A673 (cell line): ENCODE results near the gene TMEM221. TPM values are rescaled to one million over a fixed set of nuclear protein-coding genes. Genes with fewer than 3 reads are reported as not detected.

Source experiments
- BruUV-seq: library from RNA; stranded (reverse); fragments of 400-500 nt; replicated peaks from 2 replicates; lab custom pipeline; 2021; lab: Mats Ljungman, UMichigan
- CTCF ChIA-PET: fragments of 300-600 bp; sonication (Branson Sonifier 250); formaldehyde crosslinking; loops from one replicate; lab custom pipeline; 2022; ENCODE audit warnings: antibody characterized with exemption; lab: Charles Lee
- POLR2A ChIA-PET: fragments of 300-600 bp; sonication (Branson Sonifier 250); formaldehyde crosslinking; loops from one replicate; lab custom pipeline; 2022; ENCODE audit warnings: antibody characterized with exemption; ENCODE audit not compliant: low non-redundant PET; lab: Charles Lee
- DNase-seq: peaks from one replicate; pipeline ENCODE4 v3.0.0-alpha.2; 2015; ENCODE audit warnings: low spot score
- H3K27ac ChIP-seq: fragments of 200-600 bp; sonication (generic); 2 replicates; pipeline ENCODE4 v1.5.1; 2016; ENCODE audit warnings: mixed run types, low read depth, mild to moderate bottlenecking, mixed read lengths, antibody characterized with exemption, low read length; ENCODE audit not compliant: poor library complexity, severe bottlenecking
- H3K27me3 ChIP-seq: fragments of 200-600 bp; sonication (generic); replicated peaks from 2 replicates; pipeline ENCODE4 v1.6.1; 2017; ENCODE audit warnings: mixed run types, low read depth, mild to moderate bottlenecking, mixed read lengths, antibody characterized with exemption, low read length; ENCODE audit not compliant: insufficient read depth, poor library complexity
- H3K36me3 ChIP-seq: fragments of 200-600 bp; sonication (generic); 2 replicates; pipeline ENCODE4 v1.6.1; 2016; ENCODE audit warnings: mixed run types, mild to moderate bottlenecking, mixed read lengths, antibody characterized with exemption, low read length; ENCODE audit not compliant: insufficient read depth, poor library complexity, severe bottlenecking
- H3K4me1 ChIP-seq: fragments of 200-600 bp; sonication (generic); 2 replicates; pipeline ENCODE4 v1.6.1; 2017; ENCODE audit warnings: mixed run types, mild to moderate bottlenecking, mixed read lengths, antibody characterized with exemption, low read length; ENCODE audit not compliant: insufficient read depth, poor library complexity, severe bottlenecking
- H3K4me3 ChIP-seq: fragments of 200-600 bp; sonication (generic); 2 replicates; pipeline ENCODE4 v1.5.1; 2016; ENCODE audit warnings: low read depth, mixed run types, mild to moderate bottlenecking, mixed read lengths, low read length; ENCODE audit not compliant: poor library complexity, severe bottlenecking
- H3K9me3 ChIP-seq: fragments of 200-600 bp; sonication (generic); 2 replicates; pipeline ENCODE4 v1.6.1; 2016; ENCODE audit warnings: mixed run types, low read depth, mild to moderate bottlenecking, mixed read lengths, antibody characterized with exemption, low read length; ENCODE audit not compliant: poor library complexity, severe bottlenecking
- EZH2 ChIP-seq: fragments of 200-600 bp; sonication (generic); IDR thresholded peaks from 2 replicates; pipeline ENCODE4 v1.6.1; 2017; ENCODE audit warnings: borderline replicate concordance, low read depth, mild to moderate bottlenecking, mixed read lengths, antibody characterized with exemption, low read length; ENCODE audit not compliant: poor library complexity, severe bottlenecking
- intact Hi-C: fragments of 100-400 bp; cut with micrococcal nuclease; formaldehyde crosslinking; loops from one replicate; pipeline ENCODE4 v1.10.0; 2022; ENCODE audit not compliant: unreplicated experiment
- total RNA-seq: library from RNA; stranded (reverse); gene quantifications from 2 replicates; pipeline ENCODE4 v1.2.3, GENCODE V29; 2021
- TF ChIP-seq, protein P1 (sequence below): fragments of 300-800, 200-600 bp; sonication (generic); conservative IDR thresholded peaks from 2 replicates; pipeline ENCODE4 v1.5.1; 2017; ENCODE audit warnings: low read depth, mild to moderate bottlenecking, antibody characterized with exemption, low read length, moderate library complexity, mixed read lengths

The TMEM221 gene
- total RNA-seq, 1 experiment from 2014 or later, result not detected

- CTCF ChIA-PET, result no interaction called here
- H3K4me3 ChIP-seq, result no peak overlapping the region
- H3K27me3 ChIP-seq, result no peaks in the 10 kb centered on the region
- no peak overlapping the region for H3K27ac ChIP-seq
- H3K9me3 ChIP-seq, result no peaks in the 10 kb centered on the region
- intact Hi-C loops, result no loop called here
- no peak for DNase-seq
- TF ChIP-seq, protein P1, sequence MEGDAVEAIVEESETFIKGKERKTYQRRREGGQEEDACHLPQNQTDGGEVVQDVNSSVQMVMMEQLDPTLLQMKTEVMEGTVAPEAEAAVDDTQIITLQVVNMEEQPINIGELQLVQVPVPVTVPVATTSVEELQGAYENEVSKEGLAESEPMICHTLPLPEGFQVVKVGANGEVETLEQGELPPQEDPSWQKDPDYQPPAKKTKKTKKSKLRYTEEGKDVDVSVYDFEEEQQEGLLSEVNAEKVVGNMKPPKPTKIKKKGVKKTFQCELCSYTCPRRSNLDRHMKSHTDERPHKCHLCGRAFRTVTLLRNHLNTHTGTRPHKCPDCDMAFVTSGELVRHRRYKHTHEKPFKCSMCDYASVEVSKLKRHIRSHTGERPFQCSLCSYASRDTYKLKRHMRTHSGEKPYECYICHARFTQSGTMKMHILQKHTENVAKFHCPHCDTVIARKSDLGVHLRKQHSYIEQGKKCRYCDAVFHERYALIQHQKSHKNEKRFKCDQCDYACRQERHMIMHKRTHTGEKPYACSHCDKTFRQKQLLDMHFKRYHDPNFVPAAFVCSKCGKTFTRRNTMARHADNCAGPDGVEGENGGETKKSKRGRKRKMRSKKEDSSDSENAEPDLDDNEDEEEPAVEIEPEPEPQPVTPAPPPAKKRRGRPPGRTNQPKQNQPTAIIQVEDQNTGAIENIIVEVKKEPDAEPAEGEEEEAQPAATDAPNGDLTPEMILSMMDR, result no peak
- no peak for TF ChIP-seq EZH2
- POLR2A ChIA-PET, result no interaction called here
- no TSS peak for BruUV-seq
- H3K4me1 ChIP-seq, result no peaks in the 10 kb centered on the region
- no peaks in the 10 kb centered on the region for H3K36me3 ChIP-seq
Observed at GRCh38 chr19:17483605-17484002, 35.1 kb upstream of the TMEM221 start.

DNA sequence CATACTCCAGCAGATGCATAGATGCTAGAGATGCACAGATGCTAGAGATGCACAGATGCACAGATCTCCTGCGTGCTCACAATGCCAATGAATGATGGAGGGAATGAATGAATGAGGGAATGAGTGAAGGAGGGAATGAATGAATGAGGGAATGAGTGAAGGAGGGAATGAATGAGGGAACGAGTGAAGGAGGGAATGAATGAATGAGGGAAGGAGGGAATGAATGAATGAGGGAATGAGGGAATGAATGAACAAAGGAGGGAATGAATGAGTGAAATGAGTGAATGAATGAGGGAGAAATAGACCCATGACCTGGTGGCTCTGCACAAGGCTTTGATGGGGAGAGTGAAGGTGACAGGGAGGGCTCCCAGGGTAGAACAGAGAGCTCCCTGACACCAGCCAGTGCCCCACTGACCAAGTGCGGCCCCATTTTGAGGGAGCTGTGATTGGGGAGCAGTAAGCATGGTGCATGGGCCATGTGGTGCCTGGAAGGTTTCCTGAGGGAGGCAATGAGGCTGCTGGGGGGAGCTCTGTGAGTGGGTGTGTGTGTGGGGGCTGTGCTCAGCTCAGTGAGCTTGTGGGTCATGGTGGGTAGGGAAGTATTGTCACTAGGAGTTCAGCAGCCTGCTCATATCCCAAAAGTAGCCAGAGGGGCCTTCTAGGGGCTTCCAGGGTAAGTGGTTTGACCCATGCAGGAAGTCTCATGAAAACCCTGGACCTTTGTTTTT lies 34.6 kb upstream of the TMEM221 start:
- H3K4me3 ChIP-seq, result no peak overlapping the region
- POLR2A ChIA-PET, result interaction anchor here (0.7 kb wide), 1 partner anchor 883 kb away, joined by 3 read pairs; no protein-coding TSS in a partner anchor
- no peak overlapping the region for H3K27ac ChIP-seq
- no peaks in the 10 kb centered on the region for H3K36me3 ChIP-seq
- intact Hi-C loops, result no loop called here
- H3K4me1 ChIP-seq, result no peaks in the 10 kb centered on the region
- BruUV-seq, result no TSS peak
- DNase-seq, result no peak
- no peaks in the 10 kb centered on the region for H3K27me3 ChIP-seq
- no peaks in the 10 kb centered on the region for H3K9me3 ChIP-seq
- CTCF ChIA-PET, result no interaction called here
- TF ChIP-seq EZH2, result no peak
- TF ChIP-seq, protein P1, result no peak

- CTCF ChIA-PET, result interaction anchor here (0.7 kb wide), 1 partner anchor 13 kb away, joined by 15 read pairs; no protein-coding TSS in a partner anchor
- Histone ChIP-seq H3K4me1 (no peaks in the 10 kb centered on the region), H3K27ac (no peak overlapping the region), H3K27me3 (no peaks in the 10 kb centered on the region), H3K36me3 (no peaks in the 10 kb centered on the region), H3K4me3 (no peak overlapping the region), H3K9me3 (no peaks in the 10 kb centered on the region)
- TF ChIP-seq, protein P1, result no peak
- no peak for TF ChIP-seq EZH2
- intact Hi-C loops, result no loop called here
- POLR2A ChIA-PET, result no interaction called here
- no TSS peak for BruUV-seq
- no peak for DNase-seq
Observed at GRCh38 chr19:17481986-17482385, 33.5 kb upstream of the TMEM221 start.
